ENCODE measurements around the gene WDR70.
"Not testable (repeated sequence)": the region's sequence is repeated elsewhere in the genome, so short reads cannot be mapped to it uniquely, and the experiment has no call there.

The WDR70 gene

GRCh38 chr5:37685816-37686215, 306.7 kb downstream of the WDR70 start:
- Histone ChIP-seq H3K4me3 (replicated peaks; ENCODE audit: low read depth, low read length) (no peak overlapping the region), H3K27me3 (replicated peaks; ENCODE audit: control insufficient read depth, insufficient read depth, low read length) (no peaks in the 10 kb centered on the region), H3K36me3 (ENCODE audit: control insufficient read depth, insufficient read depth, low read length) (no peaks in the 10 kb centered on the region)
- DNase-seq (ENCODE audit: extremely low read depth, insufficient read length): no peak
- TF ChIP-seq, protein P1, sequence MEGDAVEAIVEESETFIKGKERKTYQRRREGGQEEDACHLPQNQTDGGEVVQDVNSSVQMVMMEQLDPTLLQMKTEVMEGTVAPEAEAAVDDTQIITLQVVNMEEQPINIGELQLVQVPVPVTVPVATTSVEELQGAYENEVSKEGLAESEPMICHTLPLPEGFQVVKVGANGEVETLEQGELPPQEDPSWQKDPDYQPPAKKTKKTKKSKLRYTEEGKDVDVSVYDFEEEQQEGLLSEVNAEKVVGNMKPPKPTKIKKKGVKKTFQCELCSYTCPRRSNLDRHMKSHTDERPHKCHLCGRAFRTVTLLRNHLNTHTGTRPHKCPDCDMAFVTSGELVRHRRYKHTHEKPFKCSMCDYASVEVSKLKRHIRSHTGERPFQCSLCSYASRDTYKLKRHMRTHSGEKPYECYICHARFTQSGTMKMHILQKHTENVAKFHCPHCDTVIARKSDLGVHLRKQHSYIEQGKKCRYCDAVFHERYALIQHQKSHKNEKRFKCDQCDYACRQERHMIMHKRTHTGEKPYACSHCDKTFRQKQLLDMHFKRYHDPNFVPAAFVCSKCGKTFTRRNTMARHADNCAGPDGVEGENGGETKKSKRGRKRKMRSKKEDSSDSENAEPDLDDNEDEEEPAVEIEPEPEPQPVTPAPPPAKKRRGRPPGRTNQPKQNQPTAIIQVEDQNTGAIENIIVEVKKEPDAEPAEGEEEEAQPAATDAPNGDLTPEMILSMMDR (IDR thresholded peaks at IDR 0.05; ENCODE audit: insufficient read depth, low read length, poor library complexity, severe bottlenecking): no peak

DNA sequence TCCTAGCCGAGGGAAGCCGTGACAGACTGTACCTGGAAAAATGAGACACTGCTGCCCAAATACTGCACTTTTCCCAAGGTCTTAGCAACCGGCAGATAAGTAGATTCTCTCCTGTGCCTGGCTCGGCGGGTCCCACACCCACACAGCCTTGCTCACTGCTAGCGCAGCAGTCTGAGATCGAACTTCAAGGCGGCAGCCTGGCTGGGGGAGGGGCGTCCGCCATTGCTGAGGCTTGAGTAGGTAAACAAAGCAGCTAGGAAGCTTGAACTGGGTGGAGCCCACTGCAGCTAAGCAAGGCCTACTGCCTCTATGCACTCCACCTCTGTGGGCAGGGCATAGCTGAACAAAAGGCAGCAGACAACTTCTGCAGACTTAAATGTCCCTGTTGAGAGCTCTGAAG, 309.8 kb downstream of the WDR70 start:
- H3K4me3 ChIP-seq (replicated peaks; ENCODE audit: low read depth, low read length); H3K36me3 ChIP-seq (ENCODE audit: control insufficient read depth, insufficient read depth, low read length); DNase-seq (ENCODE audit: extremely low read depth, insufficient read length); H3K27me3 ChIP-seq (replicated peaks; ENCODE audit: control insufficient read depth, insufficient read depth, low read length): not testable (repeated sequence)

- DNase-seq (ENCODE audit: extremely low read depth, insufficient read length); H3K27me3 ChIP-seq (replicated peaks; ENCODE audit: control insufficient read depth, insufficient read depth, low read length); H3K4me3 ChIP-seq (replicated peaks; ENCODE audit: low read depth, low read length); H3K36me3 ChIP-seq (ENCODE audit: control insufficient read depth, insufficient read depth, low read length): not testable (repeated sequence)
Measured at GRCh38 chr5:37694333-37694732, 315.2 kb downstream of the WDR70 start.

DNA sequence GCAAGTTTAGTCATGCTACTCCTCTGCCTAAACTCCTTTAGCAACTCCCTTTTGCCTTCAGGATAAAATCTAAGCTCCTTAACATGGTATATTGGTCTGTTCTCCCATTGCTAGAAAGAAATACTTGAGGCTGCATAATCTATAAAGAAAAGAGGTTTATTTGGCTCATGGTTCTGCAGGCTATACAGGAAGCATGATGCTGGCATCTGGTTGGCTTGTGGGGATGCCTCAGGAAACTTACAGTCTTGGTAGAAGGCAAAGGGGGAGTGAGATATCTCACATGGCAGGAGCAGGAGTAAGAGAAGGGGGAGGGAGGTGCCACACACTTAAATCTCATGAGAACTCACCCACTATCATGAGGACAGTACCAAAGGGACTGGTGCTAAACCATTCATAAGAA, 315.7 kb downstream of the WDR70 start:
- no peak for DNase-seq (ENCODE audit: extremely low read depth, insufficient read length)
- H3K27me3 ChIP-seq (replicated peaks; ENCODE audit: control insufficient read depth, insufficient read depth, low read length): no peaks in the 10 kb centered on the region
- no peak overlapping the region for H3K4me3 ChIP-seq (replicated peaks; ENCODE audit: low read depth, low read length)
- TF ChIP-seq, protein P1 (IDR thresholded peaks at IDR 0.05; ENCODE audit: insufficient read depth, low read length, poor library complexity, severe bottlenecking): no peak
- H3K36me3 ChIP-seq (ENCODE audit: control insufficient read depth, insufficient read depth, low read length): no peaks in the 10 kb centered on the region

DNA sequence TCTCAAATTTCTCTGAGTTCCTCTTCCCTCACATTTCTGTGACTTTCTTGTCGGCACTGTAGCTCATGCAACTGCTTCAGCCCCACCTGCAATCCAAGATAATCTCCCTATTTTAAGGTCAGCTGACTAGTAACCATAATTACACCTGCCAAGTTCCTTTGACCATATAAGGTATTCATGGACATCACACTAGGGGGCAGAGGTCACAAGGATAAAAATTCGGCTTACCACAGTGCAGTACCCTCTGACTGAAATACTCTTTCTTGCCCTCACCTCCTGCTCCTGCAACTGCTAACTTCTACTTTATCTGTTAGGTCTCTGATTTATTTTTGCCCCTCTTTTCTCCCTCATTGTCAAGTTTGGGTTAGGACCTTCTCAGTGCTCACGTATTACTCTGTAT, 316.5 kb downstream of the WDR70 start:
- Histone ChIP-seq H3K4me3 (replicated peaks; ENCODE audit: low read depth, low read length) (no peak overlapping the region), H3K36me3 (ENCODE audit: control insufficient read depth, insufficient read depth, low read length) (no peaks in the 10 kb centered on the region), H3K27me3 (replicated peaks; ENCODE audit: control insufficient read depth, insufficient read depth, low read length) (no peaks in the 10 kb centered on the region)
- TF ChIP-seq, protein P1 (IDR thresholded peaks at IDR 0.05; ENCODE audit: insufficient read depth, low read length, poor library complexity, severe bottlenecking): no peak
- no peak for DNase-seq (ENCODE audit: extremely low read depth, insufficient read length)

- TF ChIP-seq, protein P1 (IDR thresholded peaks at IDR 0.05; ENCODE audit: insufficient read depth, low read length, poor library complexity, severe bottlenecking): no peak
- no peaks in the 10 kb centered on the region for H3K27me3 ChIP-seq (replicated peaks; ENCODE audit: control insufficient read depth, insufficient read depth, low read length)
- no peak overlapping the region for H3K4me3 ChIP-seq (replicated peaks; ENCODE audit: low read depth, low read length)
- H3K36me3 ChIP-seq (ENCODE audit: control insufficient read depth, insufficient read depth, low read length): no peaks in the 10 kb centered on the region
- no peak for DNase-seq (ENCODE audit: extremely low read depth, insufficient read length)
Measured at GRCh38 chr5:37696190-37697021, 317.3 kb downstream of the WDR70 start.
